Stimulated activated naive B cell treated with anti-CD40 and anti-IgM and Interleukin-4, amounts not matched to agents 10 μg/mL and 1 μg/mL and 100 μg/mL, for 72 hours (primary cell): ENCODE data around the gene CCNDBP1.

ENCODE experiments used
- ATAC-seq, 2 donors: fragments of 150-1000 bp; cut with Tn5 transposase; replicated peaks; 2 replicates each; pipeline ENCODE4 v1.10.0; 2021; ENCODE audit warnings: moderate library complexity in 1 of 2
- DNase-seq: peaks from one replicate; pipeline ENCODE4 v3.0.0; 2021
- H3K27ac Mint-ChIP-seq: one replicate; pipeline ENCODE4 v1.8.0; 2022; ENCODE audit warnings: mild to moderate bottlenecking, mixed read lengths
- H3K27me3 Mint-ChIP-seq, 2 donors: one replicate each; pipeline ENCODE4 v1.8.0; 2022; ENCODE audit warnings: mixed read lengths in 2 of 2
- H3K36me3 Mint-ChIP-seq, 2 donors: one replicate each; pipeline ENCODE4 v1.8.0; 2022; ENCODE audit warnings: mixed read lengths in 2 of 2, mild to moderate bottlenecking in 1 of 2
- H3K4me1 Mint-ChIP-seq, 2 donors: one replicate each; pipeline ENCODE4 v1.8.0; 2022; ENCODE audit warnings: mixed read lengths in 2 of 2, mild to moderate bottlenecking in 1 of 2
- H3K4me3 Mint-ChIP-seq, 2 donors: one replicate each; pipeline ENCODE4 v1.8.0; 2022; ENCODE audit warnings: mild to moderate bottlenecking in 2 of 2, mixed read lengths in 2 of 2, moderate library complexity in 1 of 2
- H3K9me3 Mint-ChIP-seq, 2 donors: one replicate each; pipeline ENCODE4 v1.8.0; 2022; ENCODE audit warnings: mixed read lengths in 2 of 2, mild to moderate bottlenecking in 1 of 2

CCNDBP1 gene

GRCh38 chr15:43237842-43238470 lies 52.8 kb downstream of the CCNDBP1 start:
- Mint-ChIP-seq H3K9me3 (no peaks in the 10 kb centered on the region), H3K4me1 (peaks cover 20 to 34% of the 10 kb centered on the region in 2 donors), H3K27me3 (peaks cover 0 to 7% of the 10 kb centered on the region in 2 donors), H3K4me3 (no peak overlapping the region), H3K27ac (no peak overlapping the region), H3K36me3 (no peaks in the 10 kb centered on the region)
- no peak for DNase-seq
- no peak for ATAC-seq

GRCh38 chr15:43238671-43239131 lies 53.5 kb downstream of the CCNDBP1 start:
- peaks cover 20 to 34% of the 10 kb centered on the region in 2 donors for H3K4me1 Mint-ChIP-seq
- H3K9me3 Mint-ChIP-seq: no peaks in the 10 kb centered on the region
- ATAC-seq (peak; percentile 49 to 50), DNase-seq (no peak)
- H3K27me3 Mint-ChIP-seq: peaks cover 0 to 9% of the 10 kb centered on the region in 2 donors
- H3K27ac Mint-ChIP-seq: no peak overlapping the region
- H3K36me3 Mint-ChIP-seq: no peaks in the 10 kb centered on the region
- H3K4me3 Mint-ChIP-seq: no peak overlapping the region

GRCh38 chr15:43239732-43240491 lies 54.7 kb downstream of the CCNDBP1 start:
- peaks cover 20 to 34% of the 10 kb centered on the region in 2 donors for H3K4me1 Mint-ChIP-seq
- DNase-seq (no peak), ATAC-seq (peak; percentile 73 to 77)
- H3K27me3 Mint-ChIP-seq: peaks cover 0 to 12% of the 10 kb centered on the region in 2 donors
- H3K27ac Mint-ChIP-seq: peak overlapping the region; percentile 65
- no peaks in the 10 kb centered on the region for H3K36me3 Mint-ChIP-seq
- H3K4me3 Mint-ChIP-seq: no peak overlapping the region
- no peaks in the 10 kb centered on the region for H3K9me3 Mint-ChIP-seq

- no peak for ATAC-seq
- Mint-ChIP-seq H3K27ac (no peak overlapping the region), H3K36me3 (no peaks in the 10 kb centered on the region), H3K4me3 (no peak overlapping the region), H3K4me1 (peaks cover 18 to 33% of the 10 kb centered on the region in 2 donors), H3K9me3 (no peaks in the 10 kb centered on the region), H3K27me3 (peaks cover 0 to 12% of the 10 kb centered on the region in 2 donors)
- no peak for DNase-seq
Measured at GRCh38 chr15:43241100-43241499, 55.9 kb downstream of the CCNDBP1 start.

- Mint-ChIP-seq H3K27me3 (peaks cover 0 to 12% of the 10 kb centered on the region in 2 donors), H3K4me1 (peaks cover 18 to 28% of the 10 kb centered on the region in 2 donors), H3K9me3 (no peaks in the 10 kb centered on the region), H3K4me3 (no peak overlapping the region), H3K27ac (no peak overlapping the region), H3K36me3 (no peaks in the 10 kb centered on the region)
- ATAC-seq: no peak
- no peak for DNase-seq
Measured at GRCh38 chr15:43242616-43243015, 57.4 kb downstream of the CCNDBP1 start.

- no peak overlapping the region for H3K4me3 Mint-ChIP-seq
- peaks cover 0 to 7% of the 10 kb centered on the region in 2 donors for H3K27me3 Mint-ChIP-seq
- H3K9me3 Mint-ChIP-seq: no peaks in the 10 kb centered on the region
- ATAC-seq (no peak), DNase-seq (no peak)
- H3K27ac Mint-ChIP-seq: no peak overlapping the region
- H3K36me3 Mint-ChIP-seq: no peaks in the 10 kb centered on the region
- peaks cover 14 to 28% of the 10 kb centered on the region in 2 donors for H3K4me1 Mint-ChIP-seq
Measured at GRCh38 chr15:43243020-43243645, 57.9 kb downstream of the CCNDBP1 start.

- Mint-ChIP-seq H3K4me3 (no peak overlapping the region), H3K9me3 (no peaks in the 10 kb centered on the region), H3K36me3 (no peaks in the 10 kb centered on the region), H3K27ac (no peak overlapping the region), H3K4me1 (peaks cover 12 to 28% of the 10 kb centered on the region in 2 donors), H3K27me3 (peaks cover 0 to 5% of the 10 kb centered on the region in 2 donors)
- DNase-seq (no peak), ATAC-seq (no peak)
Measured at GRCh38 chr15:43244092-43244491, 58.9 kb downstream of the CCNDBP1 start.

GRCh38 chr15:43246261-43246774 lies 61.1 kb downstream of the CCNDBP1 start:
- Mint-ChIP-seq H3K9me3 (peaks cover 0 to 3% of the 10 kb centered on the region in 2 donors), H3K27me3 (peaks cover 0 to 5% of the 10 kb centered on the region in 2 donors), H3K4me3 (no peak overlapping the region), H3K36me3 (no peaks in the 10 kb centered on the region), H3K27ac (no peak overlapping the region), H3K4me1 (peaks cover 20 to 34% of the 10 kb centered on the region in 2 donors)
- ATAC-seq (no peak), DNase-seq (no peak)
